Measurements from ENCODE around the gene LRATD1.

- TF ChIP-seq CTCF (IDR thresholded peaks at IDR 0.05; ENCODE audit: poor library complexity, severe bottlenecking) (no peak), POLR2AphosphoS5 (IDR thresholded peaks at IDR 0.05) (no peak), EZH2 (IDR thresholded peaks at IDR 0.05; ENCODE audit: borderline replicate concordance, insufficient read depth, low read length, poor library complexity, severe bottlenecking) (no peak), EP300 (conservative IDR thresholded peaks at IDR 0.05; ENCODE audit: poor library complexity, severe bottlenecking) (no peak), TAF1 (IDR thresholded peaks at IDR 0.05; ENCODE audit: low read depth) (no peak), MXI1 (conservative IDR thresholded peaks at IDR 0.05; ENCODE audit: poor library complexity, severe bottlenecking) (no peak), RAD21 (conservative IDR thresholded peaks at IDR 0.05) (no peak), SMC3 (conservative IDR thresholded peaks at IDR 0.05; ENCODE audit: poor library complexity) (no peak)
- TF ChIP-seq, protein P1, sequence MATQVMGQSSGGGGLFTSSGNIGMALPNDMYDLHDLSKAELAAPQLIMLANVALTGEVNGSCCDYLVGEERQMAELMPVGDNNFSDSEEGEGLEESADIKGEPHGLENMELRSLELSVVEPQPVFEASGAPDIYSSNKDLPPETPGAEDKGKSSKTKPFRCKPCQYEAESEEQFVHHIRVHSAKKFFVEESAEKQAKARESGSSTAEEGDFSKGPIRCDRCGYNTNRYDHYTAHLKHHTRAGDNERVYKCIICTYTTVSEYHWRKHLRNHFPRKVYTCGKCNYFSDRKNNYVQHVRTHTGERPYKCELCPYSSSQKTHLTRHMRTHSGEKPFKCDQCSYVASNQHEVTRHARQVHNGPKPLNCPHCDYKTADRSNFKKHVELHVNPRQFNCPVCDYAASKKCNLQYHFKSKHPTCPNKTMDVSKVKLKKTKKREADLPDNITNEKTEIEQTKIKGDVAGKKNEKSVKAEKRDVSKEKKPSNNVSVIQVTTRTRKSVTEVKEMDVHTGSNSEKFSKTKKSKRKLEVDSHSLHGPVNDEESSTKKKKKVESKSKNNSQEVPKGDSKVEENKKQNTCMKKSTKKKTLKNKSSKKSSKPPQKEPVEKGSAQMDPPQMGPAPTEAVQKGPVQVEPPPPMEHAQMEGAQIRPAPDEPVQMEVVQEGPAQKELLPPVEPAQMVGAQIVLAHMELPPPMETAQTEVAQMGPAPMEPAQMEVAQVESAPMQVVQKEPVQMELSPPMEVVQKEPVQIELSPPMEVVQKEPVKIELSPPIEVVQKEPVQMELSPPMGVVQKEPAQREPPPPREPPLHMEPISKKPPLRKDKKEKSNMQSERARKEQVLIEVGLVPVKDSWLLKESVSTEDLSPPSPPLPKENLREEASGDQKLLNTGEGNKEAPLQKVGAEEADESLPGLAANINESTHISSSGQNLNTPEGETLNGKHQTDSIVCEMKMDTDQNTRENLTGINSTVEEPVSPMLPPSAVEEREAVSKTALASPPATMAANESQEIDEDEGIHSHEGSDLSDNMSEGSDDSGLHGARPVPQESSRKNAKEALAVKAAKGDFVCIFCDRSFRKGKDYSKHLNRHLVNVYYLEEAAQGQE (IDR thresholded peaks at IDR 0.05; ENCODE audit: borderline replicate concordance), result no peak
Observed at GRCh38 chr2:14601156-14601770, 31.3 kb upstream of the LRATD1 start.

Data from neural cell (in vitro differentiated cells).